ENCODE results near the gene GKN1.
A peak's percentile ranks its signal among the peaks of the same experiment; 100 is the strongest.

The GKN1 gene

DNA sequence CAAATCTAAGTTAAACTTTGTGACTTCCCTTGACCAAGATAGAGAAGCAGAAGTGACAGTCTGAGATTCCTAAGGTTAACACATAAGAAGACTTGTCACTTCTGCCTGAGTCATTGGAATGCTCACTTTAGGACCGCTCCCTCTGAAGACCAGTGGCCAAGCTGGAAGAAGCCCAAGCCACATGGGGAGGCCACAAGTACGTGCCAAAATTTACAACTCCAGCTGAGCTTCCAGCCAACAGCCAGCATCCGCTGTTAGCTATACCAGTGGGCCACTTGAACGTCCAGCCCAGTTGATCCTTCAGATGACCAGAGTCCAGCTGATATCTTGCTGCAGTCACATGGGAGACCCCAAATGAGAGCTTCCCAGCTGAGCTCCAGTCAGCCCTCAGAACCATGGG, 20.4 kb downstream of the GKN1 start:
- no peak for DNase-seq
- in situ Hi-C loops (cut with MboI; ENCODE audit: low pct_unique_long_range_greater_than_20kb, low sequenced_read_pairs): no loop called here

- no peak for DNase-seq
- in situ Hi-C loops (cut with MboI; ENCODE audit: low pct_unique_long_range_greater_than_20kb, low sequenced_read_pairs): no loop called here
These were observed 21.5 kb downstream of the GKN1 start for GRCh38 chr2:68995916-68996315.

GRCh38 chr2:68997401-68997800, 23.0 kb downstream of the GKN1 start:
- in situ Hi-C loops (cut with MboI; ENCODE audit: low pct_unique_long_range_greater_than_20kb, low sequenced_read_pairs): no loop called here
- DNase-seq: no peak

DNA sequence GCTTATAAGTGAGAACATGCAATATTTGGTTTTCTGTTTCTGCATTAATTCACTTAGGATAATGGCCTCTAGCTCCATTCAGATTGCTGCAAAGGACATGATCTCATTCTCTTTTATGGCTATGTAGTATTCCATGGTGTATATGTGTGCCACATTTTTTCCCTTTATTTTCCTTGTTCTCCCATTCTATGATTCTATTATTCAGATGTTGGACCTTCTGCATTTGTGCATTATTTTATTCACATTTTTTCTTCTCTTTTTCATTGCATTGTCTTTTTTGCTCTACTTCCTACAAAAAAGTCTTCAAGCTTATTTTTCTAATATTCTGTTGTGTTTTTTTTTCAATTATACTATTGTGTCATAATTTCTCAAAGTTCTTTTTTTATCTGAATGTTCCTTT, 27.4 kb downstream of the GKN1 start:
- in situ Hi-C loops (cut with MboI; ENCODE audit: low pct_unique_long_range_greater_than_20kb, low sequenced_read_pairs): no loop called here
- DNase-seq: no peak

DNA sequence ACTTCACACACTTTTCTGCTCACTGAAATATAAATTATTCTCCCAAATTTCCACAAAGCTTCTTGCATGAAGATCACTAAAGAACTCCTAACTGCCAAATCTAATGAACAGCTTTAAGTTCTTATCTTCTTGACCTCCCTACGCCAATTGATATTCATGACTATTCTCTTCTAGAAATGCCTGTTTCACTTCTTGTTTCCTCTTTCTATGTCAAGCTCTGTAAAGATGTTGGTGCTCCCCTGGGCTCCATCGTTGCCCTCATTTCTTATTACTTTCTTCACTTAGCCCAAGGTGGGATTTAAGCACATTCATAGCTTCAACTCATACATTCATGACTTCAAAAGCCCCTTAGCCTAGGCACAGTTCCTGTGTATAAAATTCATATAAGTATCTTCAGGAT, 29.3 kb downstream of the GKN1 start:
- in situ Hi-C loops (cut with MboI; ENCODE audit: low pct_unique_long_range_greater_than_20kb, low sequenced_read_pairs): no loop called here
- no peak for DNase-seq

- DNase-seq: no peak
- in situ Hi-C loops (cut with MboI; ENCODE audit: low pct_unique_long_range_greater_than_20kb, low sequenced_read_pairs): no loop called here
These were observed 32.7 kb downstream of the GKN1 start for GRCh38 chr2:69007169-69007568.

GRCh38 chr2:69007603-69008002, 33.2 kb downstream of the GKN1 start:
- in situ Hi-C loops (cut with MboI; ENCODE audit: low pct_unique_long_range_greater_than_20kb, low sequenced_read_pairs): no loop called here
- no peak for DNase-seq

DNA sequence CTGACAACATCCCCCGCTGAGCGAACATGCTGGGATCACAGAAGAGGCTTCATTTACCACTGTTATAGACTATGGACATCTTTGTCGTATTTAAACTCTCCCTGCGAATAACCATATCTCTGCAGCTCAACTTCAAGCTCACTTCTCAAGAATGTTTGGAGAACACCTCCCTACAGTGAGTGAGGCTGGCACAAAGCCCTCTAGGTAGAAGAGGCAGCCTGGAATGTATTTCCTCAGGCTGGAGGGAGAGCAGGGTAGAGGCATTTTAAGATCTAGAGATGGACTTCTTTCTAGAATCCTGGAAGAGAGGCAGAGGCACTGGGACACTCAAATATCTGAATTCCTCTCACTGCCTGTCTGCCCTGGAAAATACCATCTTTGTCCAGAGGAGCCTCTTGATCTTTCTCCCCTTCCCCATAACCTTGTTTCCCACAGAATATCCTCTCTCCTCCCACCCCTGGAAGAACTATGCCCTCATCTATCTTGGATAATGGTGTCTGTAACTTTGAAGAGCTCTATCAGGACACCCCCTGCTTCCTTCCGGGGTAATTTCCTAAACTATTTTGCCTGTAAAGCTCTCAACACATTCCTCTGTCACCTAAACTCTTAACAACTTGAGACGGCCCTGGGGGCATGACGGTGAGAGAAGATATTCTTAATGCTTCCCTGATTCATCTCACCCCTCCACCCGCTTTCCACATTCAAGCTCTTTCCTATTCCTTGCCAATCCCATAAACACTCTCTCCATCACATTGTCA, 36.2 kb downstream of the GKN1 start:
- in situ Hi-C loops (cut with MboI; ENCODE audit: low pct_unique_long_range_greater_than_20kb, low sequenced_read_pairs): no loop called here
- no peak for DNase-seq

- in situ Hi-C loops (cut with MboI; ENCODE audit: low pct_unique_long_range_greater_than_20kb, low sequenced_read_pairs): no loop called here
- DNase-seq: no peak
These were observed 37.2 kb downstream of the GKN1 start for GRCh38 chr2:69011611-69012157.

- in situ Hi-C loops (cut with MboI; ENCODE audit: low pct_unique_long_range_greater_than_20kb, low sequenced_read_pairs): no loop called here
- peak; percentile 58 for DNase-seq
These were observed 38.1 kb downstream of the GKN1 start for GRCh38 chr2:69012310-69013141.

DNA sequence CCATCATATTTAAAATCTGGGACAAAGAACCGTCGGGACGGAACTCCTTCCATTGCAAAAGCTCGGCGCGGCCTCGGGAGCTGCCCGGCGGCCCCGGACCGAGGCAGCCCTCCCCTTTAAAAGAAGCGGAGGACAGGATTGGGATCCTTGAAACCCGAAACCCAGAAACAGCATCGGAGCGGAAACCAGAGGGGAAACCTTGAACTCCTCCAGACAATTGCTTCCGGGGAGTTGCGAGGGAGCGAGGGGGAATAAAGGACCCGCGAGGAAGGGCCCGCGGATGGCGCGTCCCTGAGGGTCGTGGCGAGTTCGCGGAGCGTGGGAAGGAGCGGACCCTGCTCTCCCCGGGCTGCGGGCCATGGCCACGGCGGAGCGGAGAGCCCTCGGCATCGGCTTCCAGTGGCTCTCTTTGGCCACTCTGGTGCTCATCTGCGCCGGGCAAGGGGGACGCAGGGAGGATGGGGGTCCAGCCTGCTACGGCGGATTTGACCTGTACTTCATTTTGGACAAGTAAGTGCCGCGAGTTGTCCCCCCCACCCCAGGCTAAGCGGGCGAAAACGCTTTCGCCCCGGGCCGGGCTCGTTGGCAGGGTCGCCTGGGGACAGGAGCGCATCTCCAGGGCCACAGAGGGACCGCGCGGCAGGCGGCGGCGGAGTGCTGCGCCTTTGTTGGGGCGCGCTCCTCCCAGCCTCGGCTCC, 38.9 kb downstream of the GKN1 start, which contains the start of gene ANTXR1:
TSS of gene ANTXR1 (plus strand) at position 38 of the 698 bp plus-strand sequence. CDS start at position 359, 321 bp downstream.
- in situ Hi-C loops (cut with MboI; ENCODE audit: low pct_unique_long_range_greater_than_20kb, low sequenced_read_pairs): no loop called here
- no peak for DNase-seq

DNA sequence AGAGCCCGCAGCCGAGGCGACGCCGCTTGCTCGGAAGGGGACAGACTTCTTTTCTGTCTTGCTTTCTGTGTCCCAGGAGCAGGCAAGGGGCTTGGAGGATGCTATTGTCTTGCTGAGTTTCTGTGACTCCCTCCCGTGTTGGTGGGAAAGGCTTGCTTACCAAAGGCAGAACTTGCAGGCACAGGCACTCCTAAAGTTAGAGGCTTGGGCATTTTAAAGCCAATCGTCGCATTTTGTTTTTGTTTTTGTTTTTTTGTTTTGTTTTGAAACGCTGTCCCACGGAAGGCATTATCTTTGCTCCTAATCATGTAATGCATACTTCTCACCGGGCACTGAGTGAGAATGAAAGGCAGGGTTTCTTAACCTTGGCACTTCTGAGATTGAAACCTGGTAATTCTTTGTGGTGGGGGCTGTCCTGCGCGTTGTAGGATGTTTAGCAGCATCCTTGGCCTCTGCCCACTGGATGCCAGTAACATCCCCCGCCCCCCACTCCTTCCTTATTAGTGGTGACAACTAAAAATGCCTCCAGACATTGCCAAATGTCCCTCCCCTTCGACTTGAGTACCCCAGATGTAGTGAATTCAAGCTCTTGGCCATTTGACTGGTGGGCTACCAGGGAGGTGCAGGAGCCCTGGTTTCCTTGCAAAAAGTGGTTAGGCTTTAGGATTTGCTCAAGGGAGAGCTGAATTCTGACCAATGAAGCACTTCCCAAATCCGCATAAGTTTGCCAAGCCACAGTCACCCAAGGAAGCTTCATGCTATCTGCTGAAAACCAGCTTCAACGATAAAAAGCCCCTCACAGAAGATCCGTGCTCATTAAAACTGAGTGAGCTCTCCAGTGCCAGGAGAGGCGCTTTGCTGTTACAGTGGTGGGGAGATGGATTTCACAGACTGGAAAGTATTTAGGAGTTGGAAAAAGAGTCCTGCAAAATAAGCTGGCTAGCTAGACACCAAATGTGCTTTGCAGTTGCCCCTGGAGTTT, 39.7 kb downstream of the GKN1 start:
- peak; percentile 44 for DNase-seq
- in situ Hi-C loops (cut with MboI; ENCODE audit: low pct_unique_long_range_greater_than_20kb, low sequenced_read_pairs): no loop called here

DNA sequence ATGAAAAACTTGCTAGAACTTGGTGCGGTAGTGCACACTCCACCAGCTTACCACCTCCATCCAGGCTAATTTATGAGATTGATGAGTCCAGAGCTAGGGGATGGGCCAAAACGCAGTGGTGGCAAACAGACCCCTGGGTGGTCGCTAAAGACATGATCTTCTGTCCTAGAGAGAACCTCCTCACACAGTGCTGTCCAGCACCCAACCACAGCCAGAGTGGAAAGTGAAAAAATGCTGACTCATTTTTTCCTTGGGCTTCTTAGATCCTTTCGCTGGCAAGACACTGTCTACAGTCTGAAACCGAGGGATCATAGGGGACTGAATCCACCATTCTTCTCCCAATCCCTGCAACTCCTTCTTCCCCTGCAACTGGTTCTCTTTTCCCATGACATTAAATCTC, 42.6 kb downstream of the GKN1 start:
- in situ Hi-C loops (cut with MboI; ENCODE audit: low pct_unique_long_range_greater_than_20kb, low sequenced_read_pairs): no loop called here
- DNase-seq: no peak

DNA sequence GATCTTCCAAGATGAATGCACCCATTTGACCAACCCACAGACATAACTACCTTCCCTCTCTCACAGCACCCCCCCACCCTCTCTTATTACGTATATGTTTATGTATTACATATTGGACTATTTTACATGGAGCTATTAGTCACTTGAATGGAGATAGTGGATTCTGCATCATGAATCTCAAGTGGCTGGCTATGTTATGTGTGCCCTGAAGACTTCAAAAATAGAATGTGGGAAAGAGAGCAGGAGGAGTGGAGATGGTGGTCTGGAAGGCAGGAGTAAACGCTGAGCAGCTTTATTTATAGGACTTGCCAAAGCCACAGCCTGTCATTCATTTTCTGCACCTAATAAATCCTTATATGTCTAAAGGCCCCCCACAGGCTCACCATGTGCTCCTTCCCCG, 43.4 kb downstream of the GKN1 start:
- no peak for DNase-seq
- in situ Hi-C loops (cut with MboI; ENCODE audit: low pct_unique_long_range_greater_than_20kb, low sequenced_read_pairs): no loop called here

DNA sequence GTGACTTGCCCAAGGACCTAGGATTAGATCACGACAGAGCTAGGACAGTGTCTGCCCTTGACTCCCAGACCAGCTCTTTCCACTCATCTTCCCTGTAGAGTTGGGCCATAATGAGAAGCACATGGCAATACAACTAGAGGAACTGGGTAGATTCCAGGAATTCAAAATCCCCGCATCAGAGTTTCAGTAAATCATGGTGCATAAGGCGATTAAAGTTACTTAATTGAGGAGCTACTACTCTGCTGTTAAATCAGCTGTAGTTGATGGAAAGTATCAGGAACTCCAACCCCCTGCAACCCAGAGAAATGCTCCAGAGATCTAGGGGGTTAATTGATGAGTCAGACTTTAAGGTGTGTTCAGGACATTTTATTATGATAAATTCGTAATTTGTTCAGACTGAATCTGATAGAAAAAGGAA, 44.3 kb downstream of the GKN1 start:
- in situ Hi-C loops (cut with MboI; ENCODE audit: low pct_unique_long_range_greater_than_20kb, low sequenced_read_pairs): no loop called here
- DNase-seq: no peak

DNA sequence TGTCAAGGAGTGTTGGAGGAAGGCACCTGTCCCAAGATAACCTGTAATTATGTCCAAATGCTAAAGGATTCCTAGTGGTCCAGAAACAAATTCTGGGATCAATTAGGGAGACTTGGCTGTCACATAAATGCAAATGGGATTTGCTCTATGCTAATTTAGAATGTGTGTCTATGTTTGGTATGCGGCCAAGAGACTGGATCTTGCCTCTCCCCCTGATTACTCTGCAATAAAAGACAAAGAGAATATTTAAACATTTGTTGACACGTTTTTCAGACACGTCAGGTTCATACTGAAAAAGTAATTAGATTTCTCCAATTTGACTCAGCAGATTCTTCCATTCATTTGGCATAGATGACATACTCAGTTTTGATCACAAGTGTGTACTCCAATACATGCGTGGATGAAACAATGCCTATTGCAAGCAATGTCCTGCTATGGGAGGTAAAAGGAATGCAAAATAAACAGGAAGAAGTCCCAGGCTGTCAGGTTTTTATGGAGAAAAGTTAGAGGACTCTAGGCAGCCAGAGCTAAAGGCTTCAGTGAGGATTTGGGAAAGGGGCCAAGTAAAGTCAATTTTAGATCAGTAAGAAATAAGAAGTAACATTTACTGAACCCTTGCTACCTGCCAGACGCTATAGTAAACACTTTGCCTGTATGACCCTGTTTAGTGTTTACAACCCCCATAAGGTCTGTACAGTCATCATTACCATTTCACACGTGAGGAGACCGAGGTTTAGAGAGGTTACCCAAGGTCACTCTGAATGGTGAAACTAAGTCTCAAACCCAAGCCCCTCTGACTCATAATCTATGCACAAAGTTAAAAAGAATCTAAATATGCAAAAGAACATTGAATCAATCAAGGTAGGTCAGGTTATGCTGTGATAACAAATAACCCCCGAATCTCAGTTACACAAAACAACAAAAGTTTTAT, 46.3 kb downstream of the GKN1 start:
- no peak for DNase-seq
- in situ Hi-C loops (cut with MboI; ENCODE audit: low pct_unique_long_range_greater_than_20kb, low sequenced_read_pairs): no loop called here

DNA sequence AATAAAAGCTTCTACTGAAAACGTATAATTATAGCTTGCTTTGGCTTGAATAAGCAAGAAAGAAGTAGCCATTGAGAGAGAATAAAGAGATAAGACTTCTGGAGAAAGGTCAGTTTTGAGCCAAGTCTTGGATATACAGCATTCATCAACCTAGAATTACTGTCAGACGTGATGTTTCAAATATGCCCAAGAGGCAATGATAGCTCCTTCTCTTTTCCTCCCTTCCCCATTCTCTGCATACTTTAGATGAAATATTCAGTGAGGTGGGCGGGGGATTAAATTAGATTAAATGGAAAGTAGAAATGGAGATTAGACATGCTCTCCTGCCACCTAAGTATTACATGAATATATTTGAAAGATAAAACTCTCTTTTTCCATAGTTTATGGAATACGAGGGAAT, 47.3 kb downstream of the GKN1 start:
- in situ Hi-C loops (cut with MboI; ENCODE audit: low pct_unique_long_range_greater_than_20kb, low sequenced_read_pairs): no loop called here
- no peak for DNase-seq

- DNase-seq: no peak
- in situ Hi-C loops (cut with MboI; ENCODE audit: low pct_unique_long_range_greater_than_20kb, low sequenced_read_pairs): no loop called here
These were observed 48.1 kb downstream of the GKN1 start for GRCh38 chr2:69022548-69022947.

All from KBM-7 (cell line).